ENCODE data around the gene EYS.

GRCh38 chr6:64041373-64041772 lies 1665.7 kb downstream of the EYS start:
- TF ChIP-seq CTCF (IDR thresholded peaks at IDR 0.05; ENCODE audit: low read depth, low read length, poor library complexity, severe bottlenecking) = no peak
- no peak for TF ChIP-seq EZH2phosphoT487 (IDR thresholded peaks at IDR 0.05; ENCODE audit: borderline replicate concordance, low read length)
